ENCODE data around the gene RPS8. TPM values are rescaled to one million over a fixed set of nuclear protein-coding genes. Genes with fewer than 3 reads are reported as not detected.
A peak's percentile ranks its signal among the peaks of the same experiment; 100 is the strongest.

RPS8 gene
- total and polyA plus RNA-seq, 10 donors = 1,626 to 6,194 (median 2,275) TPM

DNA sequence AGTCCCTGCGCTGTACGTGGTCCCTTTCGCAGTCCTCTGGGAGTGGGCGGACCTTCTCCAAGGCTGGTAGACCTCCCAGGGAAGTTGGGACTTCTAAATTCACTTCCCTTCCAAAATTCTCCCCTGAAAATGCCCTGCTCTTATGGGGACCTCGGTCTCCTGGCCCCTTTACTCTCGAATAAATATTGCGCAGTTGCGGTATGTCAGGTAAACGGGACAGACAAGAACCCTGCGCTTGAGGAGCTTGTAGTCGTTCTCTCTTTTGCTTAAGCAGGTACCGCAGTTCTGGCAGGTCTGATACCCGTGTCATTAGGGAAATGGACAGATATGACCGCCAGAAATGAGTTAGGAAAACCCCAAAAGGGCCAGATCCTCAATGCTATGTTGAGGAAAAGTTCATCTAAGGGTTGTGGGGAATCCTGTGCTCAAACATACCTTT is 35.1 kb upstream of the RPS8 start:
- Histone ChIP-seq H3K4me3 (peak overlapping the region; percentile 39 to 73 (median 48)), H3K9me3 (no peaks in the 10 kb centered on the region), H3K27ac (peak overlapping the region in 6 of 8 donors; percentile 88 to 93 (median 91)), H3K27me3 (replicated peaks in 1 of 7) (no peaks in the 10 kb centered on the region), H3K4me1 (peaks cover 4 to 19% (median 14%) of the 10 kb centered on the region in 6 donors), H3K36me3 (peaks cover 0 to 11% (median 0%) of the 10 kb centered on the region in 6 donors)
- intact Hi-C loops (cut with DNase I; ENCODE audit: low total_unique reads) = no loop called here
- no peak for DNase-seq
- TF ChIP-seq POLR2AphosphoS5 (IDR thresholded peaks at IDR 0.05) (no peak), POLR2A (IDR thresholded peaks at IDR 0.05) (no peak)
- TF ChIP-seq, protein P1, sequence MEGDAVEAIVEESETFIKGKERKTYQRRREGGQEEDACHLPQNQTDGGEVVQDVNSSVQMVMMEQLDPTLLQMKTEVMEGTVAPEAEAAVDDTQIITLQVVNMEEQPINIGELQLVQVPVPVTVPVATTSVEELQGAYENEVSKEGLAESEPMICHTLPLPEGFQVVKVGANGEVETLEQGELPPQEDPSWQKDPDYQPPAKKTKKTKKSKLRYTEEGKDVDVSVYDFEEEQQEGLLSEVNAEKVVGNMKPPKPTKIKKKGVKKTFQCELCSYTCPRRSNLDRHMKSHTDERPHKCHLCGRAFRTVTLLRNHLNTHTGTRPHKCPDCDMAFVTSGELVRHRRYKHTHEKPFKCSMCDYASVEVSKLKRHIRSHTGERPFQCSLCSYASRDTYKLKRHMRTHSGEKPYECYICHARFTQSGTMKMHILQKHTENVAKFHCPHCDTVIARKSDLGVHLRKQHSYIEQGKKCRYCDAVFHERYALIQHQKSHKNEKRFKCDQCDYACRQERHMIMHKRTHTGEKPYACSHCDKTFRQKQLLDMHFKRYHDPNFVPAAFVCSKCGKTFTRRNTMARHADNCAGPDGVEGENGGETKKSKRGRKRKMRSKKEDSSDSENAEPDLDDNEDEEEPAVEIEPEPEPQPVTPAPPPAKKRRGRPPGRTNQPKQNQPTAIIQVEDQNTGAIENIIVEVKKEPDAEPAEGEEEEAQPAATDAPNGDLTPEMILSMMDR (IDR thresholded peaks at IDR 0.05 in 8 of 11, conservative IDR thresholded peaks at IDR 0.05 in 3 of 11) = no peak
- 2 to 7% (median 4%) methylated on average over 14 of the region's 14 CpGs for WGBS, 5 donors

DNA sequence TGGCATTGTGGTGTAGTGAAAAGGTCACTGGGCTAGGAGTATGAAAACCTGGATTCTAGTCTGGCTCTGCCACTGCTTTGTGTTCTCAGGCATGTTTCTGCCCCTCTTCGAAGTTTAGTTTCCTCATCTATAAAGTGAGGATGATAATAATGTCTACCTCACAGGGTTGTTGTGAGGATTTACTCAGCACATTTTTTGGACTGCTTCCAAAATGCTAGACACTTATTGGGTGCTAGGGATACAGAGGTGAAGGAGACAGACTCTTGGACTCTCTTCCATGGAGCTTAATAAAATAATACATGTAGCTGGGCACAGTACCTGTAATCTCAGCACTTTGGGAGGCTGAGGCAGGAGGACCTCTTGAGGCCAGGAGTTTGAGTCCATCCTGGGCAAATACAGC is 32.1 kb upstream of the RPS8 start:
- Histone ChIP-seq H3K27ac (no peak overlapping the region), H3K4me3 (no peak overlapping the region), H3K36me3 (peaks cover 0 to 38% (median 0%) of the 10 kb centered on the region in 6 donors), H3K4me1 (peaks cover 4 to 19% (median 14%) of the 10 kb centered on the region in 6 donors), H3K9me3 (no peaks in the 10 kb centered on the region), H3K27me3 (replicated peaks in 1 of 7) (no peaks in the 10 kb centered on the region)
- no peak for DNase-seq
- intact Hi-C loops (cut with DNase I; ENCODE audit: low total_unique reads) = no loop called here
- WGBS, 5 donors = 85 to 97% (median 92%) methylated on average over 1 of the region's 1 CpG
- TF ChIP-seq POLR2AphosphoS5 (IDR thresholded peaks at IDR 0.05) = no peak
- no peak for TF ChIP-seq POLR2A (IDR thresholded peaks at IDR 0.05)
- TF ChIP-seq, protein P1 (IDR thresholded peaks at IDR 0.05 in 8 of 11, conservative IDR thresholded peaks at IDR 0.05 in 3 of 11) = no peak

DNA sequence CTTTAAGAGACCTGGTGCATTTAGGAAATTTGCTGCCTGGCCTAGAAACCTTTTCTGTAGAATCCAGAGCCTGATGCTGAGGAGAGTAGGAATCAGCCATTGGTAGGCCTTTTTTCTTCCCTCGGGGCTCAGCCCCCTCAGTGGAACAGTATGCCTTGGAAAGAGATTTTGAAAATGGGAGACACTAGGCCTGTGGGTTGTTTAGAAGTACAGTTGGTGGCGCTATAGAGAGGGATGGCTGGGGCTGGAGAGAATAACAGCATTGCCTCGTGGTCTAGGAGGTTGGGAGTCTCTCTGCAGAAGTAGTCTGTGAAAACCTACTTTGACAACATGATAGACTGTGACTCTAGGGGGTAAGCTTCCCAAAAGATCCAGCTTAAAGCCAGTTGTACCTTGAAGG is 27.5 kb upstream of the RPS8 start:
- WGBS, 5 donors = 87 to 100% (median 93%) methylated on average over 3 of the region's 3 CpGs
- peaks cover 0 to 82% (median 0%) of the 10 kb centered on the region in 6 donors for H3K36me3 ChIP-seq
- no peaks in the 10 kb centered on the region for H3K4me1 ChIP-seq
- H3K27me3 ChIP-seq (replicated peaks in 1 of 7) = no peaks in the 10 kb centered on the region
- H3K27ac ChIP-seq = no peak overlapping the region
- intact Hi-C loops (cut with DNase I; ENCODE audit: low total_unique reads) = no loop called here
- DNase-seq = no peak
- TF ChIP-seq POLR2AphosphoS5 (IDR thresholded peaks at IDR 0.05) (no peak), POLR2A (IDR thresholded peaks at IDR 0.05) (no peak)
- TF ChIP-seq, protein P1 (IDR thresholded peaks at IDR 0.05 in 8 of 11, conservative IDR thresholded peaks at IDR 0.05 in 3 of 11) = no peak
- no peak overlapping the region for H3K4me3 ChIP-seq
- no peaks in the 10 kb centered on the region for H3K9me3 ChIP-seq

DNA sequence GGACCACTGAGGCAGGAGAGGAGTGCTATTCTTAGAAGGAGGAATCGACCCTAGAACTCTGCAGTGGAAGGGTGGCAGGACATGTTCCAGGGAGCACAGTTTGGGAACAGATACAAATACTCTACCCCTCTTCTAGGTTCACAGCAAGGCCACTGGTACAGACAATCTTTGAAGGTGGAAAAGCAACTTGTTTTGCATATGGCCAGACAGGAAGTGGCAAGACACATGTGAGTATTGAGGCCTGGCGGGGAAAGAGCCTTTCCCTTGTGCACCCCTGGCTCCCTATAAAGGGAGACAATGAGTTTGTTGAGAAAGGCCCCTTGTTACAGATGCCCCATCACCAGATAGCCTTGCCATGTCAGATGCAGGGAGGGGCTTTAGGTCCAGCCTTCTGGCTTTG is 17.9 kb upstream of the RPS8 start:
- Histone ChIP-seq H3K4me3 (no peak overlapping the region), H3K36me3 (peaks cover 0 to 100% (median 0%) of the 10 kb centered on the region in 6 donors), H3K27ac (no peak overlapping the region), H3K27me3 (replicated peaks in 1 of 7) (no peaks in the 10 kb centered on the region), H3K4me1 (peaks cover 0 to 7% (median 4%) of the 10 kb centered on the region in 6 donors), H3K9me3 (no peaks in the 10 kb centered on the region)
- DNase-seq = no peak
- TF ChIP-seq POLR2A (IDR thresholded peaks at IDR 0.05) (no peak), POLR2AphosphoS5 (IDR thresholded peaks at IDR 0.05) (no peak)
- TF ChIP-seq, protein P1 (IDR thresholded peaks at IDR 0.05 in 8 of 11, conservative IDR thresholded peaks at IDR 0.05 in 3 of 11) = no peak
- WGBS, 5 donors = 69 to 84% (median 73%) methylated on average over 2 of the region's 2 CpGs
- intact Hi-C loops (cut with DNase I; ENCODE audit: low total_unique reads) = no loop called here
